Tibial nerve (tissue), 4 donors: Measurements from ENCODE around the gene EBLN1. TPM values are rescaled to one million over a fixed set of nuclear protein-coding genes. Genes with fewer than 3 reads are reported as not detected.

Experiments used
- DNase-seq, 2 donors: peaks; one replicate each; pipeline ENCODE4 v3.0.0-alpha.2; 2019; ENCODE audit warnings: low spot score in 2 of 2
- H3K27ac ChIP-seq, 4 donors: fragments of 200-600 bp; sonication (generic) in 3 of 4; one replicate each; pipeline ENCODE4 v1.5.1; 2017 to 2019; ENCODE audit warnings: mild to moderate bottlenecking in 1 of 4
- H3K27me3 ChIP-seq, 2 donors: fragments of 200-600 bp; sonication (generic) in 1 of 2; one replicate each; pipeline versions ENCODE4 v1.5.1 to v1.6.0; 2017 to 2019
- H3K36me3 ChIP-seq, 3 donors: fragments of 200-600 bp; sonication (generic); one replicate each; pipeline ENCODE4 v1.5.1; 2018 to 2019
- H3K4me1 ChIP-seq, 4 donors: fragments of 200-600 bp; sonication (generic) in 3 of 4; one replicate each; pipeline ENCODE4 v1.5.1; 2017 to 2019
- H3K4me3 ChIP-seq, 4 donors: fragments of 200-600 bp; sonication (generic) in 3 of 4; one replicate each; pipeline ENCODE4 v1.5.1; 2017 to 2019; ENCODE audit warnings: mild to moderate bottlenecking in 1 of 4, moderate library complexity in 1 of 4
- H3K9me3 ChIP-seq, 4 donors: fragments of 200-600 bp; sonication (generic) in 3 of 4; one replicate each; pipeline ENCODE4 v1.5.1; 2017 to 2019
- CTCF ChIP-seq, 5 experiments: fragments of 200-600 bp in 3 of 5; fragments of 450-650 bp in 2 of 5; sonication (generic) in 3 of 5; IDR thresholded peaks; one replicate each; pipeline ENCODE4 v1.5.1; 2016 to 2019; ENCODE audit warnings: antibody characterized with exemption in 5 of 5, mild to moderate bottlenecking in 3 of 5, moderate library complexity in 2 of 5
- EP300 ChIP-seq, 2 donors: sonication (generic); formaldehyde crosslinking; IDR thresholded peaks; one replicate each; pipeline ENCODE4 v1.6.1; 2017; ENCODE audit warnings: antibody characterized with exemption in 2 of 2, mild to moderate bottlenecking in 1 of 2
- POLR2A ChIP-seq, 2 donors: fragments of 450-650 bp; IDR thresholded peaks; one replicate each; pipeline ENCODE4 v1.6.1; 2017; ENCODE audit warnings: antibody characterized with exemption in 2 of 2, mild to moderate bottlenecking in 2 of 2, moderate library complexity in 2 of 2
- WGBS, 2 donors: methylation state at CpG; one replicate each; pipeline ENCODE4 v1.1.5; 2018; 5-methylcytosine and 5-hydroxymethylcytosine counted together
- total RNA-seq, 4 donors: library from RNA; depleted of rRNA; stranded (reverse); fragments of >200 nt; gene quantifications; one replicate each; pipeline ENCODE4 v1.1.0, GENCODE V29; 2016

Gene EBLN1
- total RNA-seq, 4 donors from 2014 or later = not detected

- Histone ChIP-seq H3K4me3 (no peak overlapping the region), H3K9me3 (peaks cover 0 to 3% (median 0%) of the 10 kb centered on the region in 4 donors), H3K27ac (no peak overlapping the region), H3K27me3 (no peaks in the 10 kb centered on the region), H3K4me1 (peaks cover 0 to 15% (median 0%) of the 10 kb centered on the region in 4 donors), H3K36me3 (no peaks in the 10 kb centered on the region)
- DNase-seq = no peak
- TF ChIP-seq CTCF (IDR thresholded peaks at IDR 0.05) (no peak), POLR2A (IDR thresholded peaks at IDR 0.05) (no peak), EP300 (IDR thresholded peaks at IDR 0.05) (no peak)
- 94 to 97% methylated on average over 4 of the region's 4 CpGs for WGBS, 2 donors
These were observed 25.5 kb upstream of the EBLN1 start for GRCh38 chr10:22243321-22243720.

- Histone ChIP-seq H3K36me3 (no peaks in the 10 kb centered on the region), H3K4me1 (peaks cover 0 to 12% (median 2%) of the 10 kb centered on the region in 4 donors), H3K9me3 (no peaks in the 10 kb centered on the region), H3K27me3 (peaks cover 0 to 9% of the 10 kb centered on the region in 2 donors), H3K4me3 (no peak overlapping the region), H3K27ac (no peak overlapping the region)
- WGBS, 2 donors = 88 to 90% methylated on average over 1 of the region's 1 CpG
- DNase-seq = no peak
- TF ChIP-seq EP300 (IDR thresholded peaks at IDR 0.05) (no peak), POLR2A (IDR thresholded peaks at IDR 0.05) (no peak), CTCF (IDR thresholded peaks at IDR 0.05) (no peak)
These were observed 13.4 kb upstream of the EBLN1 start for GRCh38 chr10:22231260-22231659.

GRCh38 chr10:22230158-22230833 lies 12.5 kb upstream of the EBLN1 start:
- TF ChIP-seq EP300 (IDR thresholded peaks at IDR 0.05) = no peak
- TF ChIP-seq CTCF (IDR thresholded peaks at IDR 0.05) = no peak
- no peak for TF ChIP-seq POLR2A (IDR thresholded peaks at IDR 0.05)
- Histone ChIP-seq H3K9me3 (no peaks in the 10 kb centered on the region), H3K36me3 (no peaks in the 10 kb centered on the region), H3K27ac (peak overlapping the region; percentile 91 to 98 (median 96)), H3K4me3 (peak overlapping the region; percentile 58 to 81 (median 68)), H3K4me1 (peaks cover 0 to 12% (median 2%) of the 10 kb centered on the region in 4 donors), H3K27me3 (peaks cover 0 to 6% of the 10 kb centered on the region in 2 donors)
- no peak for DNase-seq
- WGBS, 2 donors = 0% methylated on average over 20 of the region's 20 CpGs

GRCh38 chr10:22229802-22230157 lies 12.0 kb upstream of the EBLN1 start:
- peaks cover 0 to 12% (median 2%) of the 10 kb centered on the region in 4 donors for H3K4me1 ChIP-seq
- no peak for DNase-seq
- 0 to 1% methylated on average over 6 of the region's 6 CpGs for WGBS, 2 donors
- no peaks in the 10 kb centered on the region for H3K9me3 ChIP-seq
- peak overlapping the region; percentile 58 to 81 (median 68) for H3K4me3 ChIP-seq
- TF ChIP-seq POLR2A (IDR thresholded peaks at IDR 0.05) = no peak
- no peak for TF ChIP-seq EP300 (IDR thresholded peaks at IDR 0.05)
- no peak for TF ChIP-seq CTCF (IDR thresholded peaks at IDR 0.05)
- H3K27me3 ChIP-seq = peaks cover 0 to 6% of the 10 kb centered on the region in 2 donors
- H3K27ac ChIP-seq = peak overlapping the region; percentile 91 to 98 (median 96)
- no peaks in the 10 kb centered on the region for H3K36me3 ChIP-seq

GRCh38 chr10:22228943-22229801 lies 11.4 kb upstream of the EBLN1 start:
- Histone ChIP-seq H3K4me1 (peaks cover 0 to 12% (median 2%) of the 10 kb centered on the region in 4 donors), H3K9me3 (no peaks in the 10 kb centered on the region), H3K27me3 (peaks cover 0 to 4% of the 10 kb centered on the region in 2 donors), H3K36me3 (no peaks in the 10 kb centered on the region), H3K4me3 (peak overlapping the region; percentile 58 to 81 (median 68)), H3K27ac (peak overlapping the region; percentile 91 to 98 (median 96))
- TF ChIP-seq POLR2A (IDR thresholded peaks at IDR 0.05) = peak in 1 of 2 donors; percentile 46
- TF ChIP-seq CTCF (IDR thresholded peaks at IDR 0.05) = peak in 2 of 5 experiments; percentile 21 to 41
- peak; percentile 48 to 86 for TF ChIP-seq EP300 (IDR thresholded peaks at IDR 0.05)
- WGBS, 2 donors = 0 to 1% methylated on average over 25 to 59 of the region's 65 CpGs
- DNase-seq = peak; percentile 85 to 91
